Measurements from ENCODE around the gene CD320.
"Not testable (repeated sequence)": the region's sequence is repeated elsewhere in the genome, so short reads cannot be mapped to it uniquely, and the experiment has no call there.

Gene CD320

GRCh38 chr19:8307965-8308866 is at the start of gene CD320:
Gene CD320, minus strand, starts transcription at chr19:8308358. Its CDS starts 68 bp downstream, at chr19:8308290.
- peak; percentile 88 for DNase-seq (ENCODE audit: low read depth)

GRCh38 chr19:8357007-8357521 is 48.9 kb upstream of the CD320 start:
- DNase-seq (ENCODE audit: low read depth) = no peak
- no peak for TF ChIP-seq CTCF (IDR thresholded peaks at IDR 0.05; ENCODE audit: control insufficient read depth, extremely low read depth, insufficient read depth)
- H3K4me3 ChIP-seq (ENCODE audit: low read depth, low read length) = no peak overlapping the region

More at GRCh38 chr19:8307965-8308866, at the start of gene CD320:
- peak within 1 kb of the TSS; percentile 98 for H3K4me3 ChIP-seq (ENCODE audit: low read depth, low read length)
- TF ChIP-seq CTCF (IDR thresholded peaks at IDR 0.05; ENCODE audit: control insufficient read depth, extremely low read depth, insufficient read depth) = no peak

GRCh38 chr19:8355631-8356402 is 47.7 kb upstream of the CD320 start:
- no peak for DNase-seq (ENCODE audit: low read depth)
- no peak for TF ChIP-seq CTCF (IDR thresholded peaks at IDR 0.05; ENCODE audit: control insufficient read depth, extremely low read depth, insufficient read depth)

GRCh38 chr19:8352845-8353244 is 44.7 kb upstream of the CD320 start:
- not testable (repeated sequence) for DNase-seq (ENCODE audit: low read depth); H3K4me3 ChIP-seq (ENCODE audit: low read depth, low read length)

More at GRCh38 chr19:8355631-8356402, 47.7 kb upstream of the CD320 start:
- H3K4me3 ChIP-seq (ENCODE audit: low read depth, low read length) = no peak overlapping the region

GRCh38 chr19:8352134-8352827 is 44.1 kb upstream of the CD320 start:
- no peak overlapping the region for H3K4me3 ChIP-seq (ENCODE audit: low read depth, low read length)
- no peak for DNase-seq (ENCODE audit: low read depth)
- TF ChIP-seq CTCF (IDR thresholded peaks at IDR 0.05; ENCODE audit: control insufficient read depth, extremely low read depth, insufficient read depth) = no peak

GRCh38 chr19:8349629-8350372 is 41.6 kb upstream of the CD320 start:
- not testable (repeated sequence) for H3K4me3 ChIP-seq (ENCODE audit: low read depth, low read length); DNase-seq (ENCODE audit: low read depth)

- no peak for TF ChIP-seq CTCF (IDR thresholded peaks at IDR 0.05; ENCODE audit: control insufficient read depth, extremely low read depth, insufficient read depth)
- H3K4me3 ChIP-seq (ENCODE audit: low read depth, low read length) = no peak overlapping the region
- DNase-seq (ENCODE audit: low read depth) = no peak
Measured at GRCh38 chr19:8343483-8343844, 35.3 kb upstream of the CD320 start.
